Measurements from ENCODE around the gene ZSCAN22. TPM values are rescaled to one million over a fixed set of nuclear protein-coding genes. Genes with fewer than 3 reads are reported as not detected.
A peak's percentile ranks its signal among the peaks of the same experiment; 100 is the strongest.

The ZSCAN22 gene
- total and polyA plus RNA-seq, 2 of the 13 experiments (the other 11 are each of a cell fraction or from before 2014, with no cell fraction given): 2.5 to 3.5 TPM

- TF ChIP-seq CEBPZ (IDR thresholded peaks at IDR 0.05; ENCODE audit: low read length) (no peak), ZBTB2 (CRISPR knock-in tag; IDR thresholded peaks at IDR 0.05; ENCODE audit: low read depth) (peak; percentile 71; the same call in 1 of the 2 replicates), TRIM22 (IDR thresholded peaks at IDR 0.05) (no peak), ZNF292 (CRISPR knock-in tag; IDR thresholded peaks at IDR 0.05; ENCODE audit: borderline replicate concordance, low read depth) (no peak; the same call in 1 of the 2 replicates), HMGXB3 (CRISPR knock-in tag; IDR thresholded peaks at IDR 0.05; ENCODE audit: borderline replicate concordance) (peak; percentile 92), ELF4 (CRISPR knock-in tag; IDR thresholded peaks at IDR 0.05; ENCODE audit: borderline replicate concordance) (no peak), BCL3 (CRISPR knock-in tag; IDR thresholded peaks at IDR 0.05) (peak; percentile 81; the same call in 1 of the 2 replicates), ZFY (CRISPR knock-in tag; IDR thresholded peaks at IDR 0.05) (peak; percentile 97), ZFP36 (IDR thresholded peaks at IDR 0.05; ENCODE audit: borderline replicate concordance, low read depth, low read length, partially characterized antibody) (no peak), MAFG (CRISPR knock-in tag; IDR thresholded peaks at IDR 0.05) (no peak), MBNL3 (CRISPR knock-in tag; conservative IDR thresholded peaks at IDR 0.05) (no peak), ZNF441 (CRISPR knock-in tag; IDR thresholded peaks at IDR 0.05; ENCODE audit: borderline replicate concordance) (peak; percentile 49; the same call in 1 of the 2 replicates), TFDP1 (CRISPR knock-in tag; IDR thresholded peaks at IDR 0.05; ENCODE audit: borderline replicate concordance) (peak; percentile 59; the same call in 1 of the 2 replicates), POGZ (CRISPR knock-in tag; IDR thresholded peaks at IDR 0.05) (peak; percentile 42)
Observed at GRCh38 chr19:58326914-58327726, at the start of gene ZSCAN22 (continued).
